BLaER1 (cell line): ENCODE results near the gene CHST8.

Source experiments
- H3K27ac ChIP-seq: shearing (Covaris generic); formaldehyde crosslinking; 2 replicates; pipeline ENCODE4 v1.8.1; 2022
- H3K27me3 ChIP-seq: shearing (Covaris generic); formaldehyde crosslinking; 2 replicates; pipeline ENCODE4 v1.8.1; 2022
- H3K36me3 ChIP-seq: shearing (Covaris generic); formaldehyde crosslinking; 2 replicates; pipeline ENCODE4 v1.8.1; 2022
- H3K4me1 ChIP-seq: shearing (Covaris generic); formaldehyde crosslinking; 2 replicates; pipeline ENCODE4 v1.8.1; 2022
- H3K4me2 ChIP-seq: shearing (Covaris generic); formaldehyde crosslinking; 2 replicates; pipeline ENCODE4 v1.8.1; 2022
- H3K4me3 ChIP-seq: shearing (Covaris generic); formaldehyde crosslinking; 2 replicates; pipeline ENCODE4 v1.8.1; 2022
- H3K9ac ChIP-seq: shearing (Covaris generic); formaldehyde crosslinking; 2 replicates; pipeline ENCODE4 v1.8.1; 2022
- H3K9me3 ChIP-seq: shearing (Covaris generic); formaldehyde crosslinking; 2 replicates; pipeline ENCODE4 v1.8.1; 2022
- H4K20me1 ChIP-seq: shearing (Covaris generic); formaldehyde crosslinking; 2 replicates; pipeline ENCODE4 v1.8.1; 2022
- Cebpa-rat ChIP-seq: shearing (Covaris generic); IDR thresholded peaks from 2 replicates; pipeline ENCODE4 v1.8.1; 2022

The CHST8 gene

DNA sequence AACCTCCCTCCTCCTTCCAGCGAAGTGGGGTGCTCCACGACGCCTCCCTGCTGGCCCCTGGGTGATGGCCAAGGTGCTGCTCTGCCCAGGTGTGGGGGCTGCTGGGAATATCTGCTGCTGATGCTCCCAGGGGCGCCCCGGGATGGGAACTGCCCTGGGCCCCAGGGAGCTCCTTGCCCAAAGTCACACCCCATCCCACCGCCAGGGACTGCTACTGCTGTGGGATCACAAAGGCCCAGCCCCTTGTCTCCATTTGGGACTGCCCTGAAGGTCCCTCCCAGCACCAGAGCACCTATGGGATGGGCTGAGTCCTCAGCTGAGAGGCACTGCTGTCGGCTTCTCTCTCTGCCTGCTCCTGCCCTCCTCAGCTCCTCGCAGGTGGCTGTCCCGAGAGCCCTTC lies 19.0 kb downstream of the CHST8 start:
- Histone ChIP-seq H3K9me3 (no peaks in the 10 kb centered on the region), H3K36me3 (no peaks in the 10 kb centered on the region), H3K4me2 (no peak overlapping the region), H3K4me3 (no peak overlapping the region), H3K27me3 (no peaks in the 10 kb centered on the region), H3K4me1 (peaks cover 6% of the 10 kb centered on the region; the same call in 1 of the 2 replicates), H3K27ac (no peak overlapping the region), H3K9ac (no peak overlapping the region), H4K20me1 (no peaks in the 10 kb centered on the region)
- no peak for TF ChIP-seq Cebpa-rat

DNA sequence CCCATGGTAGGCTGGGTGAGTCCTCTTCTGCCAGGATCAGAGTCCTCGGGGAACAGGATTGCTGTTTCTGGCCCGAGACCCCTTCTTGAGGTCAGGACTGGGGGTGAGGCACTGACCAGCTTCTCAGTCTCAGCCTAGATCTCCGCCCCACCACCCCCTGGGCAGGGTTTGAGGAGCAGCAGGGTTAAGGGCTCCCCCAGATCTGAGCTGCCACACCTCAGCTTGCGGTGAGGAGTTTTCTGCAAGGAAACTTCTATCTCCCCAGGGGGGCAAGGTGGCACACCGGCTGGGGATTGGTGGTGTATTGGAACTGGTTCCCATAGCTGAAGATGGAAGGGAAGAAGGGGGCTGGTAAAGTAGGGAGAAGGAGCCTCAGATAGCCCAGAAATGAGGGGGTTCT lies 19.5 kb downstream of the CHST8 start:
- H3K27me3 ChIP-seq = no peaks in the 10 kb centered on the region
- H3K4me3 ChIP-seq = no peak overlapping the region
- H3K4me2 ChIP-seq = no peak overlapping the region
- H3K36me3 ChIP-seq = no peaks in the 10 kb centered on the region
- H3K9ac ChIP-seq = no peak overlapping the region
- H3K9me3 ChIP-seq = no peaks in the 10 kb centered on the region
- H3K4me1 ChIP-seq = peaks cover 6% of the 10 kb centered on the region; the same call in 1 of the 2 replicates
- no peak overlapping the region for H3K27ac ChIP-seq
- TF ChIP-seq Cebpa-rat = no peak
- H4K20me1 ChIP-seq = no peaks in the 10 kb centered on the region

DNA sequence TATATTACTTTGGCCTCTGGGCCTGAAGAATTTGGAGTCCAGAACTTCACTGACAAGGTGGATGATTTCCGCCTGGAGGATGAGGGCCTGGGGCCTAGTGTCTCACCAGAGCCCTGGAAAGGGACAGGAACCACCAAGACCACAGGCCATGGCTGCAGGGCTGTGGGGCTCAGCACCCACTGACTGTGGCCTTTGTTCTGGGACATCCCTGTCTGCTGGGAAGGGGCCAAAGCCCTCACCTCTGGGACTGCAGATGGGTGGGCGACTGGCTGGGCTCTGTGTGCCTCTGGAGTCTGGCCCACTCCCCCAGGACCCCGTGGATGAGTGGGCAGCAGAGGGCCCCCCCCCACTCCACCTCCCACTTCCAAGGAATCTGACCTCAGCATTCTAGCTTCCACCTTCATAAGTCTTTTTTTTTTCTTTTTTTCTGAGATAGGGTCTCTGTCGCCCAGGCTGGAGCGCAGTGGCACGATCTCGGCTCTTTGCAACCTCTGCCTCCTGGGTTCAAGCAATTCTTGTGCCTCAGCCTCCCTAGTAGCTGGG lies 20.3 kb downstream of the CHST8 start:
- H3K4me3 ChIP-seq = no peak overlapping the region
- H3K27me3 ChIP-seq = no peaks in the 10 kb centered on the region
- H3K4me1 ChIP-seq = peaks cover 6% of the 10 kb centered on the region; the same call in 1 of the 2 replicates
- H3K4me2 ChIP-seq = no peak overlapping the region; the same call in 1 of the 2 replicates
- H4K20me1 ChIP-seq = no peaks in the 10 kb centered on the region
- no peak overlapping the region for H3K9ac ChIP-seq
- H3K9me3 ChIP-seq = no peaks in the 10 kb centered on the region
- H3K36me3 ChIP-seq = no peaks in the 10 kb centered on the region
- H3K27ac ChIP-seq = no peak overlapping the region
- no peak for TF ChIP-seq Cebpa-rat

DNA sequence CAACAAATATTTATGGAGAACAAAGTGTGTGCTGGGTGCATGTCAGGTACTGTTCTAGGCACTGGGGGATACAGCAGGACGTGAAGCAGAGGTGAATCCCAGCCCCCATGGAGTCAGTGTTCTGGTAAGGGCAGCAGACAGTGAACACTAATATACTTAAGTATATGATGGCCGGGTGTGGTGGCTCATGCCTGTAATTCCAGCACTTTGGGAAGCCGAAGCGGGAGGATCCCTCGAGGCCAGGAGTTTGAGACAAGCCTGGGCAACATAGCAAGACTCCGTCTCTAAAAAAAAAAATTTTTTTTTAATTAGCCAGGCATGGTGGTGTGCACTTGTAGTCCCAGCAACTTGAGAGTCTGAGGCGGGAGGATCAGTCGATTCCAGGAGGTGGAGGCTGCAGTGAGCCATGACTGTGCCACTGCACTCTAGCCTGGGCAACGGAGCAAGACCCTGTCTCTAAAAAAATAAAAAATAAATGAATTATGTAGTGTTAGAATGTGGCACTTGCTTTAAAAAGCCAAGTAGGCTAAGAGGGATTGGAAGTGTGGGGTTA lies 22.6 kb downstream of the CHST8 start:
- Histone ChIP-seq H3K4me3 (no peak overlapping the region), H3K9ac (no peak overlapping the region), H3K4me1 (peaks cover 6% of the 10 kb centered on the region; the same call in 1 of the 2 replicates), H4K20me1 (no peaks in the 10 kb centered on the region), H3K36me3 (no peaks in the 10 kb centered on the region), H3K27ac (no peak overlapping the region), H3K9me3 (no peaks in the 10 kb centered on the region), H3K27me3 (no peaks in the 10 kb centered on the region), H3K4me2 (no peak overlapping the region)
- no peak for TF ChIP-seq Cebpa-rat

DNA sequence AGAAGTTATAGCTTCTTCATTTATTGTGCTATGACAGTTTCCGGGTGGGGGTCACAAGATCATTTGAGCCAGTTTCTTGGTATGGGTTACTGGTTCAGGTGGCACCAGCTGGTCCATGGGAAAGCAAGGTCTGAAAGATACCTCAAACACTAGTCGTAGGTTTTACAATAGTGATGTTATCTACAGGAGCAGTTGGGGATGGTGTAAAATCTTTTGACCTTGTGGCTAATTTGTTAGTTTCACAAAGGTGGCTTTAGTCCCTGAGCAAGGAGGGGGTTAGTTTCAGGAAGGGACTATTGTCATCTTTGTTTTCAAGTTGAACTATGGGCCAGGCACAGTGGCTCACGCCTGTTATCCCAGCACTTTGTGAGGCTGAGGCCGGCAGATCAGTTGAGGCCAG lies 24.6 kb downstream of the CHST8 start:
- H3K4me1 ChIP-seq = peaks cover 6% of the 10 kb centered on the region; the same call in 1 of the 2 replicates
- no peak overlapping the region for H3K9ac ChIP-seq
- H3K9me3 ChIP-seq = no peaks in the 10 kb centered on the region
- no peaks in the 10 kb centered on the region for H3K36me3 ChIP-seq
- no peaks in the 10 kb centered on the region for H4K20me1 ChIP-seq
- no peak overlapping the region for H3K4me3 ChIP-seq
- no peaks in the 10 kb centered on the region for H3K27me3 ChIP-seq
- TF ChIP-seq Cebpa-rat = no peak
- no peak overlapping the region for H3K27ac ChIP-seq
- no peak overlapping the region for H3K4me2 ChIP-seq

DNA sequence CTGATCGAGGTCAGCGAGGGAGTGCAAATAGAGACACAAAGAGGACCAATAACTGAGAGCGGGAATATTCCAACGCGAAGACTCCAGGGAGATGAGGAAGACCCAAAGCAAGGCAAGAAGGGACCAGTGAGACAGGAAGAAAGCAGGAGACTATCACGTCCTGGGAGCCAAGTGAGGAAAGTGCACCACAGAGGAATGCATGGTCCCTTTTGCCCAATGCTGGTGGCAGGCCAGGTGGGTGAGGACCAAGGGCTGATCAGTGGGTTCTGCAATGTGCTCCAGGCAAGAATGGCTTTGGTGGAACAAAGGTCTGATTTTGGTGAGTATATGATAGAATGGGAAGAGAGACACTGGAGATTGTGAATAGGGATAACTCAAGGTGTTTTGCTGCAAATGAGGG lies 25.4 kb downstream of the CHST8 start:
- Histone ChIP-seq H3K27me3 (no peaks in the 10 kb centered on the region), H3K4me3 (no peak overlapping the region), H3K36me3 (no peaks in the 10 kb centered on the region), H3K27ac (no peak overlapping the region), H3K9ac (no peak overlapping the region), H4K20me1 (no peaks in the 10 kb centered on the region), H3K4me1 (peaks cover 2% of the 10 kb centered on the region; the same call in 1 of the 2 replicates), H3K9me3 (no peaks in the 10 kb centered on the region), H3K4me2 (no peak overlapping the region)
- no peak for TF ChIP-seq Cebpa-rat

DNA sequence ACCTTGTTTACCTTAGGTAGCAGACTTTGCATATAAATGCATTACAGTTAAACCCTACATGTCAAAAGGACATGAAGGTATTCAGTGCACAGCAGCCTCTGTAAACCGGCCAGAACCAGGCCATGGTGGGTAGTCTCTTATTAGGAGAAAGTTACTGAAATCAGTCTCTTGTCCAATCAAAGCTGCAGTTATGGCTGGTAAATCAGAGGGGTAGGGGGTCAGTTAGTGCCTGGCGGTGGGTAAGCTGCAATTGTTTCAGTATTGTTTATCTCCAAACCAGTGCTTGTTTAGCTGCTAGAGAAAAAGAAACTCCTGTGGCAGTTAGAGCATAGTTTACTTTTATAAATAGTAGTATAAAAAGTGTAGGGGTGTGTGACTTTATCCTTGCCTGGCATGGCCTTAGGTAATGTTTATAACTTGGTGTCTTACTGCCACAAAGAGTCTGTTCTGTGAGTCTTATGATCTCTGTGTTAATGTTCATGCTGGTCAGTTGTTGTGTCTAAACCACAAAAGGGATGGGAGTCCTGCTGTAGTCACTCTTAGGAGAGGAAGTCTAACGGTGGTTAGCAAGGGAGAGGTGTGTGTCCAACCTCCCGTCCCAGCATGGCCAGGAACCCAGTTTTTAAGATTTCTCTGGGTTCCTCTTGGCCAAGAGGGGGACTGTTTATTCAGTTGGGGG lies 28.0 kb downstream of the CHST8 start:
- no peak for TF ChIP-seq Cebpa-rat
- Histone ChIP-seq H3K27me3 (no peaks in the 10 kb centered on the region), H3K4me1 (no peaks in the 10 kb centered on the region), H3K36me3 (no peaks in the 10 kb centered on the region), H3K9me3 (no peaks in the 10 kb centered on the region; the same call in 1 of the 2 replicates), H4K20me1 (no peaks in the 10 kb centered on the region), H3K4me2 (no peak overlapping the region), H3K9ac (no peak overlapping the region), H3K4me3 (no peak overlapping the region), H3K27ac (no peak overlapping the region)

DNA sequence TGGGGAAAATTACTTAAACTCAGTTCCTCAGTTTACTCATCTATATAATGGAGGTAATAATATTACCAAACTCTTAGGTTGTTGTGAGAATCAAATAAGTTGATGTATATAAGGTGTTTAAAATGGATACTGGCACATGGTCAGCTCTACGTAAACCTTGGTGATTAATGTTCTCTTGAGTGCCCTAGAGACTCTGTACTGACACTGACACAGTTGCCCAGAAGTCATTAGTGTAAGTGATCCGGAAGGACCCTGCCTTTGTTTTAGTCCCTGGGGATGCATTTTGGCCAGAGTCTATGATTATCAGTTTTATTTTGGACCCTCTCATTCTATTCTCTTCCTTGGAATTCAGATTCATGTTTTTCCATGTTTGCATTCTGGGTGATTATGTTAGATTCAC lies 31.9 kb downstream of the CHST8 start:
- no peaks in the 10 kb centered on the region for H4K20me1 ChIP-seq
- no peaks in the 10 kb centered on the region for H3K36me3 ChIP-seq
- no peaks in the 10 kb centered on the region; the same call in 1 of the 2 replicates for H3K9me3 ChIP-seq
- no peak for TF ChIP-seq Cebpa-rat
- no peaks in the 10 kb centered on the region for H3K27me3 ChIP-seq
- H3K4me1 ChIP-seq = no peaks in the 10 kb centered on the region
- no peak overlapping the region for H3K27ac ChIP-seq
- no peak overlapping the region for H3K4me3 ChIP-seq
- H3K4me2 ChIP-seq = no peak overlapping the region
- H3K9ac ChIP-seq = no peak overlapping the region

DNA sequence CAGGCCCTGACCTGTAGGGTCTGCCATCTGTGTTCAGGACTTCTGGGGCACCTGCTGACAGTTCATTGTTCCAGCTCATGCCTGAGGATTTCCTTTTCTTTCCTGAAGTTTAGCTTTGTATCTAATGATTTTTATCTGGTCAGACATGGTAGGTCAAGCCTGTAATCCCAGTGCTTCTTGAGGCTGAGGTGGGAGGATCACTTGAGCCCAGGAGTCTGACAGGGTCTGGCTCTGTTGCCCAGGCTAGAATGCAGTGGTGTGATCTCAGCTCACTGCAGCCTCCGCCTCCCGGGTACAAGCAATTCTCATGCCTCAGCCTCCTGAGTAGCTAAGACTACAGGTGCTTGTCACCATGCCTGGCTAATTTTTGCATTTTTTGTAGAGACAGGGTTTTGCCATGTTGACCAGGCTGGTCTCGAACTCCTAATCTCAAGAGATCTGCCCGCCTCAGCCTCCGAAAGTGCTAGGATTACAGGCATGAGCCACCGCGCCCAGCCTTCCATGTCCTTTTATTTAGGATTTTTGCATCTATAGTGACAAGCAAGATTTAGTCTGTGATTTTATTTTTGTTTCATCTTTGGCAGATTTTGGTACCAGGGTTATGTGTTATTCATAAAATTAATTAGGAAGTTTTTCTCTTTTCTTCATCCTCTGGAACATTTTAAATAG lies 33.2 kb downstream of the CHST8 start:
- H3K4me1 ChIP-seq = no peaks in the 10 kb centered on the region
- no peaks in the 10 kb centered on the region for H3K27me3 ChIP-seq
- no peaks in the 10 kb centered on the region for H4K20me1 ChIP-seq
- no peaks in the 10 kb centered on the region; the same call in 1 of the 2 replicates for H3K9me3 ChIP-seq
- H3K9ac ChIP-seq = no peak overlapping the region
- H3K4me2 ChIP-seq = no peak overlapping the region
- H3K4me3 ChIP-seq = no peak overlapping the region
- H3K27ac ChIP-seq = no peak overlapping the region
- no peaks in the 10 kb centered on the region for H3K36me3 ChIP-seq
- no peak for TF ChIP-seq Cebpa-rat

DNA sequence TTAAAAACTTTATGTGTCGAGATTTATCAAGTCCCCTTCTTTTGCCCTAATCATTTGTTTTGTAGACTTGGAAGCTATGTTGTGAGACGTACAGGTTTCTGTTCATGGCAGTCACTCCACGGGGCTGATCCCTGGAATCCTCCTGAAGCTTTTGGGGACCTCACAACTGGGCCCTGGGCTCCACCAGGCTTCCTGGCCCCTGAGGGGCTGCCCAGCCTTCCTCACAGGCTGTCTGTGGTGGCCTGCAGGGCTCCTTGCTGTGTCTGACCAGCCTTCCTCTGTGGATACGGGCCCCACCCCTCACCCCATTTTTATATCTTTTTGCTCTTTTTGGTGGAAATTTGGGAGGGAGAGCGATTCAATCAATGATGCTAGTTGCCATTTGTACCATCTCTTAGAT lies 38.1 kb downstream of the CHST8 start:
- no peak overlapping the region for H3K4me2 ChIP-seq
- TF ChIP-seq Cebpa-rat = no peak
- H3K9me3 ChIP-seq = no peaks in the 10 kb centered on the region
- H3K4me1 ChIP-seq = no peaks in the 10 kb centered on the region
- H4K20me1 ChIP-seq = no peaks in the 10 kb centered on the region
- H3K4me3 ChIP-seq = no peak overlapping the region
- H3K36me3 ChIP-seq = no peaks in the 10 kb centered on the region
- no peak overlapping the region for H3K27ac ChIP-seq
- H3K27me3 ChIP-seq = no peaks in the 10 kb centered on the region
- H3K9ac ChIP-seq = no peak overlapping the region
